NCI-H82 treated with DMSO at 0.1 percent for 48 hours (cell line): ENCODE results near the gene ZNF778.
A peak's percentile ranks its signal among the peaks of the same experiment; 100 is the strongest.

Experiments
- DNase-seq: peaks from one replicate; lab custom pipeline; 2025; ENCODE audit not compliant: unreplicated experiment; lab: John Stamatoyannopoulos, UW

ZNF778 gene

DNA sequence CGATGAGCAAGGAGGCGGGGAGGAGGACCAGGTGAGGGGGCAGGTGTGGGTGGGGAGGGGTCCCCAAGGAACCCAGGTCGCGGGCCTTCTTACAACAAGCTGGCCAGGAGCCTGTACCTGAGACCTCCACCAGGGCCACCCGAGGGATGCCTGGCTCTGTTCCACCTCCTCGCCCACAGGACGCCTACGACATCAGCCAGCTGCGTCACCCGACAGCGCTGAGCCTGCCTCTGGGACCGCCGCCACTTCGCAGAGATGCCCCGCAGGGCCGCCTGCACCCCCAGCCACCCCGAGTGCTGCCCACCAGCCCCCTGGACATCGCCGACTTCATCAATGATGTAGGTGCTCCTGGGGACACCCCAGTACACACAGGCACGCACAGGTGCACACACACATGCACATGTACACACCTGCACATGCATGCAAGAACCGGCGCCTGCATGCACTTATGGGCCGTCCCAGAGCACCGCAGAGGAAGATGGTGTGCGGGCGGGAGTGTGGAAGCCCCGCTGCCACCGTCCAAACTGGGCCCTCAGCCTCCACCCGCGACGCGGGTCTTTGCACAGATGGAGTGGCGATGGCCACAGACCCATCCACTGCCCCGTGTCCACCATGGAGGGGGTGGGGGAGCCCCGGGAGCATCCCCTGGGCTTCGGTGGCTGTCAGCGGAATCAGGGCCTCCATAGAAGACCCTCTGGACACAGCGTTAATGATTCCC is 23.8 kb upstream of the ZNF778 start:
- no peak for DNase-seq

- DNase-seq = no peak
Observed at GRCh38 chr16:89194340-89195311, 22.9 kb upstream of the ZNF778 start.

- DNase-seq = no peak
Observed at GRCh38 chr16:89195521-89196171, 21.9 kb upstream of the ZNF778 start.

GRCh38 chr16:89197033-89197632 is 20.4 kb upstream of the ZNF778 start:
- no peak for DNase-seq

GRCh38 chr16:89197633-89198416 is 19.7 kb upstream of the ZNF778 start:
- no peak for DNase-seq

- DNase-seq = no peak
Observed at GRCh38 chr16:89198417-89199240, 18.9 kb upstream of the ZNF778 start.

DNA sequence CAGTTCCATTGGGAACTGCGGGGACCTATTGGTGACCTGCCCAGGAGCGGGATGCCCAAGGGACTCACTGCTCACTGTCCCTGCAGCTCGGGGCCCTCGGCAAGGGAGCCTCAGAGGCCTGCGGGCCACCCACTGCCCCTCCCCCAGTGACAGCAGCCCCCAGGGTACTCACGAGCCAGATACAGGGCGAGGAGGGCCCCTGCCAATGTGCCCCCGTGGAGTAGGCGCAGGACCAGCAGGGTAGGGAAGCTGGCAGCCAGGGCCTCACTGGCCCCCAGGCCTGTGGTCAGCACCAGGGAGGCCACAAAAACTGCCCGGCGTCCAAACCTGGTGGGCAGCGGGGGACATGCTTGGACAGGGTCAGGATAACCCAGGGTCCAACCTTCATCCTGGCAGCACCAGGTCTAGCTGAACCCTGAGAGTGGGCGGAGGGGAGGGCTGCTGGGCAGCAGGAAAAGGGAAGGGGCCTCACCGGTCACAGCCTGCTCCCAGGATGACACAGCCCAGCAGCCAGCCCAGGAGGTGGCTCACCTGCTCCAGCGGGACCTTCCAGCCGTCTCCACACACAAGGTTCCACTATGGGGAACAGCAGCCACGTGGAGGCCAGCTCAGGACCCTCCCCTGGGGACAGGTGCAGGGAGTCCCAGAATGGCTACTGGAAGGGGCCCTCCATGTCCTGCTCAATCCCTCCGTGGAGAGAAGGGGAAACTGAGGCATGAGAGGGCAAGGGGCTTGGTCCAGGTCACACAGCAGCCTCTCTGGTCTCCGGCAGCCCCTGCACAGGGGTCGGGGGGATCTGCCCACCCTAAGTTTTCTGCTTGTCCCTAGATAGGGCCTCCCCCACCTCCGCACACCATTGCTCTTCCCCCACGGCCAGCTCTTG is 18.0 kb upstream of the ZNF778 start:
- DNase-seq = no peak

DNA sequence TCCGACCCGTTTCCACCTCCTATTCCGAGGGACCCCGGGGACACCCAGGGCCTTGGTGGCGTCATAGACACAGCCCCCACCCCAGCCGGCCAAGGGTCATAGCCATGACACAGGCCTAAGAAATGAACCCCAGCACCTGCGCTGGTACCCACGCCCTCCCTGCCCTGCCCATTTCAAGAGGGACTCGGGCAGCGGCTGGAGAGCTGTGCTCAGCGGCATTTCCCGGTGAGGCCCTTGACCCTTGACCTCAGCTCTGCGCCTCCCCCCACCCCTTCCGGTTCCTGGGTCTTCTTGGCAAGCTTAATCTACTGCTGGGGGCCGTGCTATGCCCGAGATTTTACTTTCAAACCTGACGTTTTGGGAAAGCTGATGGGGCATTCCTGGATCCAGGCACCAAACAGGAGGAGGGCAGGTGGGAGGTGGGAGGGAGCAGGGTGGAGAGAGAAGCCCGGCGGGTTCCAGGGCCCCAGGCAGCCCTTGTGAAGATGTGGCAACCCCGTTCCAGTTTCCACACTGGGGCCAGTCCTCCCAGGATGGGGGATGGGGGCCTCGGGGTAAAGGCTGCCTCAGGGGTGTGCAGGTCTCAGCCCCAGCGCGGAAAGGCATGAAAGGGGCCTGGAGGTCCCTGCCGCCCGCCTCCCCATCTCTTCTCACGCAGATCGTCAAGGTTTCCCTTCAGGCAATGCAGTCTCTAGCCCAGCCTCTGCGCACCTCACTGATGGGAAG is 17.2 kb upstream of the ZNF778 start, which contains the start of gene SLC22A31:
TSS of gene SLC22A31 (minus strand) at position 414 of the 726 bp plus-strand sequence. CDS start at position 378, 36 bp downstream.
- DNase-seq = no peak

DNA sequence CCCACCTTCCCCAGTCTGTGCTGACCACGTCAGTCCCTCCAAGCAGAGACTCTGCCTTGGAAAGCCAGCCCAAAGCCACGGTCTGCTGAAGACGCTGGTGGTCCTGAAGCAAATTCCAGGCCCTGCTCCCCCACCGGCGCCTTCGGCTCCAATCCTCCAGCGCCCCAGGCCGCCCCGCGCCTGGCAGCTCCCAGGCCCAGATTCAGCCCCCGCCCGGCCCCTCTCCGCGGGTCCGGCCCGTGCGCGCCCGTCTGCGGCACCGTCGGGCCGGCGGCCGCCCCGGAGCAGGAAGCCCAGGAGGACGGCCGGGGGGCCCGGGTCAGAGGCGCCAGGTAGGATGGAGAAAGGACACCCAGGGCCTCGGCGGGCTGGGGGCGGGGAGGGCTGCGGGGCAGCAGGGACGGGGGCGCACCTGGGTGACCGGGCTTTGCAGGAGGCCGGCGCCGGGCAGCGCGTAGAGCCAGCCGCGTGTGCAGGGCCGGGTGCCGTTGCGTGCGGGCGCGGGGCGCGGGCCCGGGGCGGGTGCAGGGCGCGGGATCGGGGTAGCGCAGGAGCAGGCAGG is 16.6 kb upstream of the ZNF778 start:
- DNase-seq = no peak

DNA sequence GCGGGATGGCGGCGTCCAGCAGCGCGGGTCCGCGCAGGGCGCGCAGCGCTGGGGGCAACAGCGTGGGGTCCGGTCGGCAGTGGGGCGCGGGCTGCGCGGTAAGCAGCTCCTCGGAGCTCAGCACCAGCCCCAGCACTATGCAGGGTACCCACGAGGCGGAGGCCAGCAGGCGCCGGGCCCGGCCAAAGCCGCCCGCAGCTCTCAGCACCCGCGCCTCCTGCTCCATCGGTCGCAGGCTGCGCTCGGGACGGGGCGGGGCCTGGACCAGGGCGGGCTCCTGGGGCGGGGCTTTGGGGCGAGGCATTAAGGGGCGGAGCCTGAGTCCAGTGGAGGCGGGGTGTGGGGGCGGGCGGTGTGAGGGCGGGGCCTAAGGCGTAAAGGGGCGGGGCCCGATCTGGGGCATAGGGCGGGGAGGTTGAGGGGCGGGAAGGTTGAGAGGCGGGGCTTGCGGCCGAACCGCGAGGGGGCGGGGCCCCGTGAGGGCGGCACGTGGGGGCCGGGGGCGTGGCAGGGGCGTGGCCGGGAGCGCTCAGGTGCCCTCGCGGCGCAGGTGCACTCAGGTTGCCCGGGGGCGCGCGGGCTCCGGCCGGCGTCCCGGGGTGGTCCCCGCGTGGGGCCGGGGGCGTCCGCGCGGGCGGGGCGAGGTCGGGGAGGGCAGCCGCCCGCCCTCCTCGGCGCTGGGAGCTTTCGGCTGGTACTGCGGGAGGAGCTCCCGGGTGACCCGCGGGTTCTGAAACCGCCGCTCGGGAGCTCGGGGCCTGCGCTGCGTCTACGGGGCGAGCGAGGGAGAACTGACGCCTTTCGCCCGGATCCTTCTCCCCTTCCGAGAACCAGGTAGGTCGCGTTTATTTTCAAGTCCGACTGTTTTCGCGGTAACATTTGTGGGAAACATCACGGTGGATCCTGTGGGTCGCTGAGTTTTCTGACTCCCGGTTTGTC is 15.8 kb upstream of the ZNF778 start:
- peak; percentile 34 for DNase-seq

DNA sequence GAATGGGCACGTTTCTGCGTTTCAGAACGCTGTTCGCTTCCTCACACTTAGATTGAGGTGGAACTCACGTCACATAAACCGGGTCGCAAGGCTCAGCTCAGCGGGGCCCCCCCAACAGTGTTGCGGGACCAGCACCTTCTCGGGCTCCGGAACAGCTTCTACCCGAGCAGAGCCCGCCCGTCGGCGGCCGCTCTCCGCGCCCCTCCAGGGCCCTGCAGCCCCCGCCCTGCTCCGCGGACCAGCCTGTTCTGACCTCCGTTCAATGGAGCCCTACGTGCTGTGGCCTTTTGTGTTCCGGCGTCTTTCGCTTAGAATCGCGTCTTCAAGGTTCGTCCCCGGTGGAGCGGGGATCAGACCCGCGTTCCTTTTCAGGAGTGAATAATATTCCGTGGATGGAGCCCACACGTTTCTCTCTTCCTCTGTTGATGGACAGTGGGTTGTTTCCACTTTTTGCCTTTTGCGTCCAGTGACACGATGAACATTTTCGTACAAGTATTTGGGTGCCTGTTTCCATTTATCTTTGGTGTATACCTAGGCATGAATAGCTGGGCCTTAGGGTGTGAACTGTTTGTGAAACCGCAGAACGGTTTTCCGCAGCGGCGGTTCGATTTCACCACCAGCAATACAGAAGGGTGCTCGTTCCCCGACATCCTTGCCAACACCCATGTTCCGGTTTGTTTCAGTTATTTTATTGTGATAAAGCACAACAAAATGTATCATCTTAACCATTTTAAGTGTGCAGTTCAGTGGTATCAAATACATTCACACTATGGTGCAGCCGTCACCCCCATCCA is 14.9 kb upstream of the ZNF778 start:
- DNase-seq = no peak

DNA sequence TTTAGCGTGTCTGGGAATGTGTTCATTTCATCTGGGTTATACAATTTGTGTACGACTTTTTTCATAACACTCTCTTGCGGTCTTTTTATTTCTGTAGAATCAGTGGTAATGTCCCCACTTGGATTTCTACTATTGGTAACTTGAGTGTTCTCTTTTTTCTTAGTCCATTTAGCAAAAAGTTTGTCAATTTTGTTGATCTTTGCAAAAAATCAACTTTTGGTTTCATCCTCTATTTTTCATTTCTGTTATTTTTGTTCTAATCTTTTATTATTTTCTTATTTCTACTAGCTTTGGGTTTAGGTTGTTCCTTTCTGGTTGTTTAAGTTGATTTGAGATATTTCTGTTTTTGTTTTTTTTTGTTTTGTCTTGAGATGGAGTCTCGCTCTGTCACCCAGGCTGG is 9.5 kb upstream of the ZNF778 start:
- DNase-seq = no peak

DNA sequence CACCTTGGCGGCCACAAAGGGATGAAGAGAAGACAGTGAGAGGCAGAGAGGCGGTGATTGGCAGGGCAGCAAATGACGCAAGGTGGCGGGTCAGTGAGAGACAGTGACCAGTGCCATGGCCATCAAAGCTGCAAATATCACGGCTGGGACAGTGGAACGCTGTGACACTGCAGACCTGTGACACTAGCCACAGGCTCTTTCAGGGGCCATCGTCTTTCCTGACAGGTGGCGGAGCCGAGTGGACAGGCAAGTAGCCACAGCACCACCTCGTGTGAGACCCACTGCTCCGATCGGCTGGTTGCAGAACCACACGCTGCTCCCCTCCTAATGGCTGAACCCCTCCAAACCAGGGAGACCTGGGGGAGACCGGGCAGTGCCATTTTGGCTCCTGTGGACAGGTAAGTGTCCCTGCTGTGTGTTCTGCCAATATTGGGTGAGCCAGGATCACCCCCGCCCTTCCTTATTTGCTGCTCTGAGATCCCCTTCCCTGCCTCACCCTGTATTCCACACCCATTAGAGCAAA is 7.9 kb upstream of the ZNF778 start:
- DNase-seq = no peak

GRCh38 chr16:89210165-89210903 is 7.2 kb upstream of the ZNF778 start:
- no peak for DNase-seq
